T-helper 1 cell (primary cell): ENCODE data around the gene NDUFAF2.
"Not testable (repeated sequence)": the region's sequence is repeated elsewhere in the genome, so short reads cannot be mapped to it uniquely, and the experiment has no call there.

Experiments used
- DNase-seq, 5 donors: peaks; one replicate each; pipeline ENCODE4 v3.0.0-alpha.2; 2012 to 2020

Gene NDUFAF2

DNA sequence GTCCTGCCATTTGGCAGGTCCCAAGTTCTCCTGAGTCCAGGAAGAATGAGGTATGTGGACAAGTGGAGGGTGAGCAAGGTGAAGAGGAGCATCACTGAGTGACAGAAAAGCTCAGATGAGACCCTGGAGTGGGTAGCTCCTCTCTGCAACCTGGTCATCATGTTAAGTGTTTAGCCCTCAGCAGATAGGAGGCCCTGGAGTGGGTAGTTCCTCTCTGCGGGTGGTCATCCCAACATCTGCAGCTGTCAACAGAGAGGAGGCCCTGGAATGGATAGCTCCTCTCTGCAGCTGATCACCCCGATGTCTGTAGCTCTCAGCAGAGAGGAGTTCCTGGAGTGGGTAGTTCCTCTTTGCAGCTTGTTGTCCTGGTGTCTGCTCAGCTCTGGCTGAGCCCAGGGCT is 48.4 kb downstream of the NDUFAF2 start:
- DNase-seq = no peak

DNA sequence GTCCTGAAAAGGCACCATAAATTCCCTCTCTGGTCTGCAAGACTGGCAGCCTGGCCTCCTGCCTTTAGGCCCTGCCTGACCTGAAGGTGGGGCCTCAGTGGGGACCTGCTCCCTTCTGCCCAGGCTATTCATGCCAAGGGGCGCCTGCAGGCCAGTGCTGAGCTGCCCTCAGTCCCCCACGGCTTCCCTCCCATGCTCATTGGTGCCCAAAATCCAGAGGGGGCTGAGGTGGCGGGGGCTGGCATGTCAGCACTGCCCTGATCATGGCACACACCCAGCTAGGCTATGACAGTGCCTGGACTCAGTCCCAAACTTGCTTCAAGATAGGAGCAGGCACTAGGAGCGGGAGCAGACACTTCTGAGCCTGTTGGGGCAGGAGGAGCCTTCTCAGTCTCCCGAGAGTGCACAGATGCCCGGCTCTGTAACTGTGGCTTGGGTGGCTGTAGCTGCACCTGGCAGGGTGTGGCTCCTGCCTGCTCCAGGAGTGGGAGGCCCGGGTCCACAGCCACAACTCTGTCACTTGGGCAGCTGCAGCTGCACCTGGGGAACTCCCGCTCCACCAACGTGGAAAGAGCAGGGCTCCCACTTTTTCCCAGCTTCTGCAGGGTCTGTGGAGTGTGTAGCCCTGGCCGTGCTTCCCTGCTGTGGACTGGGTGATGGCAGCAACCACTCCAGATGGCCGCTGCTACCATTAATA is 49.0 kb downstream of the NDUFAF2 start:
- no peak for DNase-seq

DNA sequence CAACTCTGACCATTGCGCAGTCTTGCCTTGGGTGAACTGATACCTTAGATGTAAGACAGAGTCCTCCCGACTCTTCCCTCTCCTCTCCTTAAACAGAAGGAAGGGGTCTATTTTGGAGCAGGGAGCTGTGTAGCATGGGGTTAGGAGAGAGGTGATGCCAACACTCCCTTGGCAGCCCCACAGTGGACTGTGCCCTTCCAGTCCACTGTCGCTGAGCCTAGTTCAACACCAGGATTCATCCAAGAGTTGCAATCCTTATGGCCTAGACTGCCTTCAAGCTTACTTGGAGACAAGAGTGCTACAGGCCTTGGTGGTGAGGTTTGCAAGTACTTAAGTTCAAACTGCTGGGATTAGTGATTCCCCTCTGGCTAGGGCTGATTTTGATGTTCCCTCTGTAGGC is 51.4 kb downstream of the NDUFAF2 start:
- no peak for DNase-seq

DNA sequence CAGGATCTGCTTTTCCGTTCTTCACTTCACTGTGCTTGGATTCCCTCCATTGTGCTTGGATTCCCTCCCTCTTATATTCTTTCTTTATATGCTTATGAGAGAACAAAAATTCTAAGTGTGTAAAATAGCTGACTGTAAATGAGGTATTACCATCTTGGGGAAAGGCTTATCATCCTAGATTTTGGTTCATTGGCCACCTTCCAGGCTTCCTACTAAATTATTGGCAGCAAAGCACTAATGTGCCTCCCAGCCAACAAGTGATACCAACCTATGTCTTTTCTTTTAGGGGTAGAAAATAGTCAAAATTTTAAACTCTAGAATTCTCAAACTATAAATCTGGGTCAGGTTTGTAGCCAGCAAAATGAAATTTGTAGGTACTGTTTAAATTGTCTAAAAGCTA is 52.7 kb downstream of the NDUFAF2 start:
- no peak for DNase-seq

DNA sequence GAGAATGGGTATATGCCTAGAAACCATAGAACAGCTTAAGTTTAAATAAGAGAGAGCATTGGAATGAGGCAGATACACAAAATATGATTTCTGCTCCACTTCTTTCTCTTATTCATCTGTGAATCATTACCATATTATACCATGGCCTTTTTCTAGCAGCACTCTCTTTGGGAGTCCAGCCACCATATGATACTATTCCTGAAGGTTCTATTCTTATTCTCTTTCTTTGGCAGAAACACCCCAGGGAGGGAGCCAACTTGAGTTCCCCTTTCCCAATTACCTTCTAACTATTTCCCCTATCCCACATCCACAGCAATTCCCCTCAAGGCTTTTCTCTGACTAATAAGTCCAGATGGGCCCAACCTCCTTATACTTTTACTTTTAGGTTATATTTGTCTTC is 55.9 kb downstream of the NDUFAF2 start:
- no peak for DNase-seq

DNA sequence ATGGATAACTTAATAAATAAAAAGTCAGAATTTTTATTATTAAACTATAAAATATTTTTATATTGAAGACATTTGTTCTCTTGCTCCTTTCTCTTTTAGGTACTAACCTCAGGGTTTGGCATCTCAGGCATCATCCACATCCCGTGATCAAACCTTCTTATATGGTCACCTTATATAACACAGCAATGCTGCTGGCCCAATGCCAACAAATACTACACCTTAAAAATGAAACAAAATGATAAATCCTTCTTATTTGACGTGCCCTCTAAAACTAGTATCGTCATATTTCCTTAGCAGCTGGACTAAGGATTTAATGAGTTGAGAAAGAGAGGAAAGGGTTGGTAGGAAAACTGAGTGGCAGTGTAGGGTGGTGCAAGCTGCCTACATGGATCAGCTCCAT is 56.6 kb downstream of the NDUFAF2 start:
- DNase-seq = no peak

DNA sequence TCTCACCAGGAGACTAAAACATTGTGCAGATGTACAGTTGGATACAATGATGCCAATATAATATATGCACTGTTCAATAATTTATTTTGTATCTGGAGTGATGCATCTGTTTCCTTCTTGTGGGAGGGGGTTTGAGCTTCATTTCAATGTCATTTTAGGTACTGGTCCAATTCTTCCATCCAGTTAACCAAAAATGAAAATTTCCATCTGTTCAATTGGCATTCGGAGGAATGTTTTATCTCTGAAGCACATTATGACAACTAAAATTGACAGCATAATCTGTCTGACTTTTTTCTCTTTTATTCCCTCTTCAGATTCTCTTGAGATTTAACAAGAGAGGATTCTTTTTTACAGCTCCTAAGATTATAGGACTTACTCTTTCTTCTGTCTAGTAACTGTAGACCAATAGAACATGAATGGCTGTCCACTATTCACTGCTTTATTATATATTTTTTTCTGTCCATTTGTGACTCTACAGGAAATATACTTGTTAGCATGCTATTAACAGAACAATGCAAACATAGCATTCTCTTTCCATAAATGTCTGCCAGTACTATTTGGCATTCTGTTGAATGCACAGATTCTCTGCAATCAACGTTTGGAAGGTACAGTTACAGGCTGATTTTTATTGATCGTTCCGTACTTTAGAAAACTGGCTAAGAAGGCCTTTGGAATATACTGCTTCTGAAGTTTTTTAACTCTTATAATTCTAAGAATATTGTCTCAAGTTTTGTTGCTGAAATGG is 57.8 kb downstream of the NDUFAF2 start:
- DNase-seq = no peak

DNA sequence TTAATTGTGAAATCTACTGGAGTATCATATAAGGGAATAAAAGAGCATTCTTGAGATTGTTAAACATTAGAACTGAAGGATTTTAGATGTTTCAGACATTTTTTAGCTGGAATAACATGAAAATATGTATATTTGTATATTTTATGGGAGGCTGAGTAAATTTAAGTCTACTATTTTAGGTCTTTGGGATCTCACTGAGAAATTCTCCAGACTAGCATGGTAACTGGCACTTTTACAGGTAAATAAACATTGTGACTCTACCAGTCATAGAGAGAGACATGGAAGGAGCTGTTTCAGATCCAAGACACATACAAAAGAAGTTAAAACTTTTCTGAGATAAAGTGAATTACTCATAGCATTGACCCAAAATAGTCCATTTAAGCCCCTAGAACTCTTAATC is 59.4 kb downstream of the NDUFAF2 start:
- DNase-seq = no peak

DNA sequence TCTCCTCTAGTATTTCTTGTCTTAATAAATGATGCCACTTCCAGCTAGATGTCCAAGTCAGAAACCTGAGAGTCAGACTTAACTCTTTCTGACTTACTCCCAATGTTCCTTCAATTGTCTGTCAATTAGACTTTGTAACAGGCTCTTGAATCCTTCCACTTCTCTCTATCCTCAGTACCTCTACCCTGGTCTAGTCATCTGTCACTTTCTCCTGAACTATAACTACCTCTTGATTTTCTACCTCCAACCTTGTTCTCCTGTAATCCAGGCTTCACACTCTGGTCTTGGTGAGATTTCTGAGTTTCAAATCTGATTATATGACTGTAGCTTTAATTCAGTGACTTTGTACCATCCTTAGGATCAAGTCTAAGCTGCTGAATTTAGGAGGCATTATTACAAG is 64.9 kb downstream of the NDUFAF2 start:
- no peak for DNase-seq

DNA sequence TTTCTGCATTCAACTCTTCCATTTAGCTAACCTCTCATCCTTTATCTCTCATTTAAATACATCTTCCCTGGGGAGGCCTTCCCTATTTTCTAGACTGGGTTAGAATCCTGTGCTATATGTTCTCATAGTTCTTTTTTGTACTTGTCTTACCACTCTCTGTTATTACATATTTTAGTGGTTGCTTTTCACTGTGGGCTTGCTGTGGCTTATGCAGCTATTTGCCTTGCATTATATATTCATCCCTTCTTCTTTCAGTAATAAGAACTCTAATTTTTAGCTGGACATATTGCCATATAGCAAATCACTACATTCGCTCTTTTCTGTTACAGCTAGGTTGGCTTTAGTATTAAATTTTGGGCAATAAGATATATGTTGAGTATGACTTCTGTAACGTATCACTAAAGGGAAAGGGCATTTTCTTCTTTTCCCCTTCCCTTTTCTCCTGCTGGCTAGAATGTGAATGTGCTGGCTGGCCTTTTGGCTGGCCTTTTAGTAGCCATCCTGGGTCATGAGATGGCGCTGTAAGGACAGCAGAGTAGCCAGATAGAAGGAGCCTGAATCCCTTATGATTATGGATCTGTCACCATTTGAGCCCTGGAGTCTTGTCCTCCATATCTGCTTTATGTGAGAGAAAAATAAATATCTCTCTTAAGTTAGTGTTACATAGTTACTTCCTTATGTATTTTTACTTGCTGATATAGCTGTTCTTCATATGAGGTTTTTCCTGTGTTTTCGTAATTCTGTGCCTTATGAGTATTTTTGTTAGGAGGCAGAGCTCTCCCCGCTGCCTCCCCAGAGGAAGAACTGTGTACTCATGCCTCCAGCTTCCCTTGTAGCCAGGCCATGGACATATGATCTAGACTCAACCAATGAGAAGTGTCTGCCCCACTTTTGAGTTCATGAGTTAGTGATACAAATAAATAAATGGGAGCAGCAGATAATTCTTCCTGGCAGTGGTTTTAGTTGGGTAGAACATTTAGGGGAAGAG is 65.8 kb downstream of the NDUFAF2 start:
- no peak for DNase-seq

DNA sequence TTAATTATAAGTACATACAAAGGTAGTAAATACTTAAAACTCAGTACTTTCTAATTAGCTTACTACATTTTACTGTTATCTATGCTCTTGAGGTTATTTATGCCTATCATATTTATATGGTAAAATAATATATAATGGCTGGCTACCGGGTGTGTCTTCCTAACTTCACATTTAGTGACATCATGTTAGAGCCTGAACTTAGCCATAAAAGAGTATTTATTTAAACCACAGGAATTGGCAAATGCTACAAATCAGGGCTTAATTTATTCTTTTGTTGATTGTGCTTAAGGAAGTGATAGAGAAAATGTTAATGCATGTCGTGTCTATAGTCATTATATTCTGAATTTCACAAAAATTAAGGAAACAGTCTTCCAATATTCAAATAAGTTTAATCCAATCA is 73.1 kb downstream of the NDUFAF2 start:
- DNase-seq = no peak

DNA sequence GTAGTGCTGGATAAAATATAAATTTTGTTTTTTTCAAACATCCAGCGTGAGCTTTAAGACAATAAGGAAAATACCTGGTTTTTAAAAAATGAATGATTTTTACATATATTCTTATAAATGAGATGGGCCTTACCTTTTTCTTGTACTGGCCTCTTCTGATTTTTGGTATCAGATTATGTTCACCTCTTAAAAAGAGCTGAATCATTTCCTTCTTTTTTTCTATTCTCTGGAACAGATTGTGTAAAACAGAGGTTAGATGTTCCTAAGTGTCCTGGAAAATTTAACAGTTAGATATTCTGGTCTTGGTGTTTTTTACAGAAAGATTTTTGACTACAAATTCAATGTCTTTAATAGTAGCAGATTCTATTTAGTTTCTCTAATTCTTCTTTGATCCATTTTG is 74.6 kb downstream of the NDUFAF2 start:
- DNase-seq = no peak

DNA sequence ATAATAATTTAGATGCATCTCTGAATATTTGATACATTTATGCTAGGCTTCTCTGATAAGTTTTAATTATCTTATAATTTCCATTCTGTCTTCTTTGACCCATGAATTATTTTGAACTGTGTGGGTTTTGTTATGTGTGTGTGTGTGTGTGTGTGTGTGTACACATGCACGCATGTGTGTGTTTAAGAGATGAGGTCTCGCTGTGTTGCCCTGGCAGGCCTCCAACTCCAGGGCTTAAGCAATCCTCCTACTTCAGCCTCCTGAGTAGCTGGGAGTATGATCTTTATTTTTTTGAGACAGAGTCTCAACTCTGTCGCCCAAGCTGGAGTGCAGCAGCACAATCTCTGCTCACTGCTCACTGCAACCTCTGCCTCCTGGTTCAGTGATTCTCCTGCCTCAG is 75.4 kb downstream of the NDUFAF2 start:
- DNase-seq = no peak

DNA sequence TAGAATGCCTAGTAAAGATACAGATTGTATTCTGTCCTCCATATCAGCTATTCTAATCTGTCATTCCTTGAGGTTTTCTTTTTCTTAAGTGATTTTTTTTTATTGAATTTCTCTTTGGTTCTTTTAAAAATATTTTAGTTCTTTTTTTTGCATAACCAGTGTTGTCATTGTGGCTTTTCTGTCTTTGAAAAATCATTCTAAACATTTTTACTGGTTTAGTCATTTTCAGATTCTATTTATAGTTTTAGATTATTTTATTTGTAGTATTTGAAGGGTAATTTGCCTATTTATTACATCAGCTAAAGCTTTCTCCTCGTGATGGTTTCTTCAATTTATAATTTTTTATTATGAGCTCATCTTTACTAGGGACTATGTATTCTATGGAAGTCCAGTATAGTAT is 78.1 kb downstream of the NDUFAF2 start:
- no peak for DNase-seq

DNA sequence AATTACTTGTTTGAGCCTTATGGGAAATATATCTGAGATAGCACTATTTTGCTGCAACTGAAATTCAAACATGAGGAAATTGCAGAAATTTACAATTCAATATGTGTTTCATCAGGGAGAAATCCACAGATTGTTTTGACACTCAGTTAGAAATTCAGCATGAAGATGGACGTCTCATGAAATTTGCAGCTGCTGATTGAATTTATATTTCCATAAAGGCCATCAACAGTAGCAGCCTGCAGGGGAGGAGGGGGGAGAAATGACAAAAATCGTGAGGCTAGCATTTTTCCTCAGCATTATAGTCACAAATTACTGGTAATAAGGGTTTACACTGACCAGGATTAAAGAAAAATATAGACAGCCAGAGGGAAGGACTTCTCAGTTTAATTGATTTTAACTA is 81.0 kb downstream of the NDUFAF2 start:
- DNase-seq = no peak

DNA sequence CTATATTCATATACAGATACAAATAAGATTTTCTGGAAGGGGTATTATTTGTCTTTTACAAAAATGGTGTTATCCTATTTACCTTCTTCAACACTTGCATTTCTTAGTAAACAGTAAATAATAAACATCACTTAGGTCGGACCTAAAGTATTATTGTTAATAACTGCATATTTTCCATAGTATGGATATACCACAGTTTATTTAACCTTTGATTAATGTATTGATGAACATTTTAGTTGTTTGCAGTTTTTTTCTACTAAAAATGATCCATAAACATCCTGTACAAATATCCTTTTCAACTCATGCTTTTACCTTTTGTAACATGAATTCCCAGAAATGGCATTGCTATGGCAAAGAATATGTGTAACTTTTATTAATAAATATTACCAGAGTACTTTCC is 83.4 kb downstream of the NDUFAF2 start:
- DNase-seq = no peak

DNA sequence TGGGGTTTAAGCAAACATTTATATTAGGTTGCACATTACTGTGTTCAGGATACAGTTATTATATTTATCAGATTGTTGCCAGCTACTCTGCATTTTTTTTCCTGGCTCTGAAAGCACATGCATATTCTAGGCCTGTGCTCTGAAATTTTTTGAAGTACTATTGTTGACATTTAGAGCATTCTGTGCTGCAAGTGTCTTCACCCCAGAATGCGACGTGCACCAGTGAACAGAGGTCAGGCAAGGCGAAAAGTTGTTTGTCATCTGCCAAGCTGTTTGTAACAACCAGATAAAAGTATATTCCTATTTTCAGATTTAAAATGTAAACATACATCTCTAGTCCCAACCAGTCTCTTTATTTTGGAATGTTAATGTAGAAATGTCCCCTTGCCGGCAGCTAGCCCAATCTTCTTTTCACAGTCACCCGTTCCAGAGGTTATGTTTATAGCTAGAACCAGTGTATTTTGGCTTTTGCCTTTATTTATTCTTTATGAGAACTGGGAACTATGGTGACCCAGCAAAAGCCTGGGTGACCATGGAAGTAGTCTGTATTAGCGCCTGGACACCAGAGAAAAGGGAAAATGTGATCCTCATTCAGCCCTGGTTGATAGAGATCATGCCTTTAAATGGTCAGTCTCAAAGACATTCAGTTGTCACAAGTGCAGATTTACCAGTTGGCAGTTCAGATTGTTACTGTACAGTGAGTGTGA is 84.6 kb downstream of the NDUFAF2 start:
- no peak for DNase-seq

DNA sequence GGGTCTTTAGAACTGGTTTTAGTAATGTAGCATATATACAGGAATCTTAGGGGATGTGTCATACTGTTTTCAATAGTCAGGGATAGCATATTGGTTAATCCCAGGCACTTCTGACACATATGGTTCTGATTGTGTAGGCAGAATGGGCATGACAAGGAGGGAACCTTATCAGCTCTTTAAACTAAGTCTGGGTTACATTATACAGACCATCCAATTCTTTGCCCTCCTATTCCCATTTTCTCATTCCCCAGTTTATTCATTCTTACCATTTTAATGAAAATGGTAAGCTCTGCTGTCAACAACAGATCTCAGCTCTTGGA is 85.1 kb downstream of the NDUFAF2 start:
- no peak for DNase-seq

DNA sequence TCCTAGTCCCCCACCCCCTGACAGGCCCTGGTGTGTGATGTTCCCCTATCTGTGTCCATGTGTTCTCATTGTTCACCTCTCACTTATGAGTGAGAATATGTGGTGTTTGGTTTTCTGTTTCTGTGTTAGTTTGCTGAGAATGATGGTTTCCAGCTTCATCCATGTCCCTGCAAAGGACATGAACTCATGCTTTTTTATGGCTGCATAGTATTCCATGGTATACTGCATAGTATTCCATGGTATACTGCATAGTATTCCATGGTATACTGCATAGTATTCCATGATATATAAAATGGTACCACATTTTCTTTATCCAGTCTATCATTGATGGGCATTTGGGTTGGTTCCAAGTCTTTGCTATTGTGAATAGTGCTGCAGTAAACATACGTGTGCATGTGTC is 86.3 kb downstream of the NDUFAF2 start:
- not testable (repeated sequence) for DNase-seq

DNA sequence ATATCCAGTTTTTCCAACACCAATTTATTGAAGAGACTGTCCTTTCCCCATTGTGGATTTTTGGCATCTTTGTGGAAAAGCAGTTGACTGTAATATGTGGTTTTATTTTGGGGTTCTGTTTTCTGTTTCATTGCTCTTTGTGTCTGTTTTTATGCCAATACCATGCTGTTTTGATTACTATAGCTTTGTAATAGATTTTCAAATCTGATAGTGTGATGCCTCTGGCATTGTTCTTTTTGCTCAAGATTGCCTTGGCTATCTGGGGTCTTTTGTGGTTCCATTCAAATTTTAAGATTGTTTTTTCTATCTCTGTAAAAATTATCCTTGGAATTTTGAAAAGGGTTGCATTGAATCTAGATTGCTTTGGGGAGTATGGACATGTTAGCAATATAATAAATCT is 99.5 kb downstream of the NDUFAF2 start:
- no peak for DNase-seq

DNA sequence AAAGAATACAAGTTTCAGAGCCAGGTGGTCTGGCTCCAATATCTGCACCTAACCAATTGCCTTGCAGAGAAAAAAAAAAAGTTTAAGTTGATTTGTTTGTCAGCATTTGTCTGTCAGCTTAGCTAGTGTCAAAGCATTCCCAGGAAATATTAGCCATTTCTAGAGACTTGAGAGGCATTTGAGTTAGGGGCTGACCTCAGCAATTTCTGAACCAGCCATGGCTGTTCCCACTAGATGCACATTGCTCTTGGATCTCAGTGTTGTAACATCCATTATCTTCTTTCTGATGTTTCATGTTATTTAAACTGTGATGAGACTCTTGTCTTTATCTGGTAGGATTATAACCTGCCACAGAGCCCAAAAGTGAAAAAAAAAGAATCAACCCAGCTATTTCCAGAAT is 102.3 kb downstream of the NDUFAF2 start:
- DNase-seq = no peak

DNA sequence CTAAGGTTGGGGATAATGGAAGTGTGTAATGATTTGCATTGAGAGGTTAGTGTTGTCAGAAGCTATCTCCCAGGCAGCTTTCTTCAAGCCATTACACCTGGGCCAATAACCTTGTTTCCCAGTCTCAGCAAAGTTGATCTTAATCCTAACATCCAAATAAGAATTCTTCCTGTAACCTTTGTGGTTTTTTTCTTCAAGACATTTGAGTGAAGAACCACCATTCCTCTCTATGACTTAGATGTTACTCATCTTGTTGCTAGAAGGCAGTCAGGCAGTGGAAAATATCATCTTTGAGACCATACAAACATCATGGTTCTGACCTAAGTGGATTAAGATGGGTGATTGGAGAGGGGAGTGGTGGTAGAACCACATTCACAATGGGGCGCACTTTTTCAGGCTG is 103.5 kb downstream of the NDUFAF2 start:
- no peak for DNase-seq

DNA sequence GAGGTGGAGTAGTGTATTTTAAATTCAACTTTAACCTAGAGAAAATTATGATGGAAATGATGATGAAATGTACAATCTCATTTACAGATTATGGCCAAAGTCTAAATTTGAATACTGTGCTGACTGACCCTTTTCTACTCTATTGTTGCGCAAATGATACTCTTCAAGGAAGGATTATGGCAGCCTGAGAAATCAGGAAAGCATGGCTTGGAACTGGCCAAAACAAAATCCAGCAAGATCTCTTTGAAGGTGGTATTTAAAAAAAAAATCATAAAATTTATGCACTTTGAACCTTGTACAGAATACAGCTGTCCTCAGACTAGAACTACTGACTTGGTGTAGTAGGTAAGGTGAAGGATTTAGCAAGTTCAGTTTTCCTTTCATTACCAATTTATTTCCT is 105.3 kb downstream of the NDUFAF2 start:
- DNase-seq = no peak
